RWPE1 (cell line): ENCODE measurements around the gene UPB1.
A peak's percentile ranks its signal among the peaks of the same experiment; 100 is the strongest.

Experiments
- CTCF ChIA-PET: fragments of 350-600 bp; sonication (Branson Sonifier 250); formaldehyde crosslinking; extraction: SDS; loops from one replicate; lab custom pipeline; 2021; lab: Yijun Ruan, JAX
- POLR2A ChIA-PET: fragments of 400-600 bp; formaldehyde crosslinking; extraction: SDS; loops from one replicate; lab custom pipeline; 2020; ENCODE audit warnings: antibody characterized with exemption; ENCODE audit not compliant: low non-redundant PET; lab: Yijun Ruan, JAX
- DNase-seq: peaks from one replicate; pipeline ENCODE4 v3.0.0; 2012; ENCODE audit warnings: low spot score
- H3K27ac ChIP-seq: fragments of 450-650 bp; 2 replicates; pipeline ENCODE4 v1.5.1; 2017
- TF ChIP-seq, protein P1 (sequence below): fragments of 450-650 bp; conservative IDR thresholded peaks from 2 replicates; pipeline ENCODE4 v1.5.1; 2017; ENCODE audit warnings: low read depth, mild to moderate bottlenecking

The UPB1 gene

DNA sequence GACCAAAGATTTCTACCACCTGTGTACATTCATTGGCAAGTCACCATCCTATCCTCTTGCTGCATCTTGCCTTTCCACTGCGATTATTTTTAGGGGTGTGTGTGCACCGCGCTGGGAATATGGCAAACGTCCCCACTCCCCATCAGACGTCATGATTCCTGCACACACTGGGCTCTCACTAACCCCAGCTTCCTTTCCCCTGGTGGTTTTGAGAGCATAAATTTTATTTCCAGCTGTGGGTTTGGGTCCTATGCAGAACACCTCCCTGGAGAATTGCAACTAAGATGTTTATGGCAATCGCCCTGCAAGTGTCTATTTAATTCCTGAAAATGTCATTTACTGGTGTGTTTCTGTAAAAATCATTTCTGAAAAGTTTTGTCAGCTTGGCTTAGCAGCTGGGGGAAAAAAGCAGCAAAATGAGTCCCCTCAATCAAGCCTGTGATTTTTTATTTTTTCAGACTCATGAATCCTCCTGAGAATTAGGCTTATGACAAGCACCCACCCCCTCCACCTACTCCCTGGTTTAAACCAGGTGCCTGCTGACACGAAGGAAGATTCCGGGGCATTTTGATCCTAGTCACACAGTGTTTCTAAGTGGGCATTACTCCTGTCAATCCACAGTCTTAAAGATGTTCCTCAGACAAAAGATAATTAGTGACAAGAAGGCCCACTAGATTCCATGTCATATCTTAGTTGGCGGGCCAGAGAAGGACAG, 23.8 kb downstream of the UPB1 start:
- TF ChIP-seq, protein P1, sequence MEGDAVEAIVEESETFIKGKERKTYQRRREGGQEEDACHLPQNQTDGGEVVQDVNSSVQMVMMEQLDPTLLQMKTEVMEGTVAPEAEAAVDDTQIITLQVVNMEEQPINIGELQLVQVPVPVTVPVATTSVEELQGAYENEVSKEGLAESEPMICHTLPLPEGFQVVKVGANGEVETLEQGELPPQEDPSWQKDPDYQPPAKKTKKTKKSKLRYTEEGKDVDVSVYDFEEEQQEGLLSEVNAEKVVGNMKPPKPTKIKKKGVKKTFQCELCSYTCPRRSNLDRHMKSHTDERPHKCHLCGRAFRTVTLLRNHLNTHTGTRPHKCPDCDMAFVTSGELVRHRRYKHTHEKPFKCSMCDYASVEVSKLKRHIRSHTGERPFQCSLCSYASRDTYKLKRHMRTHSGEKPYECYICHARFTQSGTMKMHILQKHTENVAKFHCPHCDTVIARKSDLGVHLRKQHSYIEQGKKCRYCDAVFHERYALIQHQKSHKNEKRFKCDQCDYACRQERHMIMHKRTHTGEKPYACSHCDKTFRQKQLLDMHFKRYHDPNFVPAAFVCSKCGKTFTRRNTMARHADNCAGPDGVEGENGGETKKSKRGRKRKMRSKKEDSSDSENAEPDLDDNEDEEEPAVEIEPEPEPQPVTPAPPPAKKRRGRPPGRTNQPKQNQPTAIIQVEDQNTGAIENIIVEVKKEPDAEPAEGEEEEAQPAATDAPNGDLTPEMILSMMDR: no peak
- H3K27ac ChIP-seq: no peak overlapping the region
- no peak for DNase-seq
- CTCF ChIA-PET: interaction anchor here (0.5 kb wide), 1 partner anchor 56 kb away, joined by 3 read pairs; no protein-coding TSS in a partner anchor
- POLR2A ChIA-PET: no interaction called here

DNA sequence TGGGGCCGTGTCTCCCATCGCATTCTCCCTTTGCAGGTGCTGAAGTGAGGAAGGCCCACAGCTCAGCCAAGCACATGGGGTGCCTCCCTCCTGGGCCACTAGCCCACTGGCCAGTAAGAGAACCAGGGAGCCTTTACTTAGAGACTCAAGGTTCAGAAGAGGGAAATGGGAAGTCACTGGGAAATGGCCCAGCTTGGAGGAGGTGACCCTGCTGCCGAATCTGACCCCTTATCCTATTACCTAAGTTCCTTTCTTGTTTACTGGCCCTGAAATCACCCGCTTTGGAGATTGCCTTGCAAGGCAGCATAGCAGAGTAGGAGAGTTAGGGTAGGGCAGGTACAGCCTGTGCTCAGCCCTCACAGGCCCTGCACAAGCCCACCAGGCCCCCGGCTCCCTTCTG, 24.4 kb downstream of the UPB1 start:
- POLR2A ChIA-PET: no interaction called here
- no peak overlapping the region for H3K27ac ChIP-seq
- TF ChIP-seq, protein P1: no peak

DNA sequence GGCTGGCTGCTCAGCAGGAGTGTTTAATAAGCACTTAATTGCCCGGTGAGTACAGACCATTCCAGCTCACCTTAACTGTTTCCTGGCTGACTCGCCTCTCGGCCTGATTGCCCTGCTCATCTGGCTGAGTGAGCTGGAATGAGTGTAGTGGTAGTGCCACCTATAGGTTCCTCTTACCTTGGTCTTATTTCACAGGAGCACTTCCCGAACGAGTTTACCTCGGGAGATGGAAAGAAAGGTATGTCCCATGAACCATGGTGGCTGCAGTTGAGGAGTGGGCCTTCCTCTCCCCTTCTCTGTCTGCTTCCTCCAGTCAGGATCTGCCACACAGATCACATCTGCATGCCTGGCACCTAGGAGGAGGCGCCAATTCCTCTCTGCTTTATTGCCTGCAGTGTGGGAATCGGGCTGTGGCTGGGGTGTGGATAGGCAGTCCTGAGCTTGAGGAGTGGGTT, 26.7 kb downstream of the UPB1 start:
- peak overlapping the region; percentile 46; the same call in 1 of the 2 replicates for H3K27ac ChIP-seq
- TF ChIP-seq, protein P1: peak; percentile 70
- ChIA-PET POLR2A (no interaction called here), CTCF (interaction anchor here (0.6 to 1.5 kb wide), 5 partner anchors 61 to 189 kb away, joined by 3 to 6 read pairs (median 3); no protein-coding TSS in a partner anchor)
- peak; percentile 88 for DNase-seq

More for the DNA sequence above, 24.4 kb downstream of the UPB1 start:
- no peak for DNase-seq
- CTCF ChIA-PET: no interaction called here

DNA sequence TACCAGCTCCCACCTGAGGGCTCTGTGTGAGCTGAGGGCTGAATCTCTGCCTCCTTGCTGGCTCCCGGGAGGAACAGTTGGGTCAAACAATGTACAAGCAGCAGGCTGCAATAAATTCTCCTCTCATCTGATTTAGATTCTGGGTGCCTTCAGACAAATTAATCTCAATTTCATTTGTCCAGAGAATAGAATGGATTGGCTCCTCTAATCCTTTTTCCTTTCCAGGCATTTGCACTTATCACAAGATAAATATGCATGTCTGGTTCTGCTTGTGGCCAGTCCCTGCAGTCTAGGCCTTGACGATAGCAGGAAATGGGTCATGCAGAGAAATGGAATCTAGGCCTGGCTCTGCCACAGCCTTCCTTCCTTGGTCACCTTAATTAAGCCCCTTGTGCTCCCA, 28.7 kb downstream of the UPB1 start:
- POLR2A ChIA-PET: no interaction called here
- H3K27ac ChIP-seq: no peak overlapping the region
- CTCF ChIA-PET: interaction anchor here (0.6 kb wide), 1 partner anchor 19 kb away, joined by 3 read pairs; no protein-coding TSS in a partner anchor
- TF ChIP-seq, protein P1: no peak
- DNase-seq: no peak

DNA sequence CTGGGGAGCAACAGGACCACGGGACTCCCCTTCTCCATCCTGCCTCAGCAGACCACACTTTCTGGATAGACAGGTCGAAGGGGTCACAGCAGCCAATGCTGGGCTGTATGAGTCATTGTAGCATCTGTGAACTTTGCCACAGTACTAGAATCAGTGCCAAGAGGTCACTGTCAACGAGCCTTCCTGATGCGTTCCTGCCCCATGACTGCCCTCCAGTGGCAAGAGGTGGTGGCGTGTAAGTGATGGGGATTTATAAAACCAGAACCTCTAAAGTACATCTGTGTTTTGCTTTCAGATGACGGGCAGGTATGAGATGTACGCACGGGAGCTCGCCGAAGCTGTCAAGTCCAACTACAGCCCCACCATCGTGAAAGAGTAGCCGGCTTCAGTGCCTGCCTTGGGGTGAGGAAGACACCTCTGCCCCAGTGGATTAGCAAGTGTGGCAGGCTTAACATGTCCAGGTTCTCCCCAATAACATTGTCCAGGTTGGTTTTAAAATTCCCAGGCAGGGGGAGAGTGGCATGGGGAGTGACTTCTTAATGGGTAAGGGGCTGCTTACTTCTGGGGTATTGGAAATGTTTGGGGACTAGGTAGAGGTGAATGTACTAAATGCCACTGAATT, 30.4 kb downstream of the UPB1 start:
- DNase-seq: peak; percentile 60
- ChIA-PET POLR2A (no interaction called here), CTCF (interaction anchor here (0.6 to 0.7 kb wide), 2 partner anchors 147 to 494 kb away, joined by 3 read pairs; no protein-coding TSS in a partner anchor)
- H3K27ac ChIP-seq: no peak overlapping the region
- TF ChIP-seq, protein P1: peak; percentile 86

DNA sequence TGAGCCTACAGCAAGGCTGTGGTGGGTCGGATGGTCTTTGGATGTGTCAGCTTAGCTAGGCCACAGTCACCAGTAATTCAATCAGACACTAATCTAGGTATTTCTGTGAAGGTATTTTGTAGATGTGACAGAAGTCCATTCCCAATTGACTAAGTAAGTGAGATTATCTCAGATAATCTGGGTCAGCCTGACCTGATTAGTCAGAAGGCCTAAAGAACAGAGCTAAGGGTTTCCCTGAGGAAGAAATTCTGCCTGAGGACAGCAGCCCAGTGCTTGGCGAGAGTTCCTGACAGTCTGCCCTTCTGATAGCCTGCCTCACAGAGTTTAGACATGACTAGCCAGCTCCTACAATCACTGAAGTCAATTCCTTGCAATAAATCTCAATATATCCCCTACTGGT, 31.1 kb downstream of the UPB1 start:
- no peak overlapping the region for H3K27ac ChIP-seq
- ChIA-PET POLR2A (no interaction called here), CTCF (interaction anchor here (0.6 kb wide), 1 partner anchor 495 kb away, joined by 3 read pairs; no protein-coding TSS in a partner anchor)
- TF ChIP-seq, protein P1: no peak
- DNase-seq: no peak
